HepG2 (cell line): Measurements from ENCODE around the gene MMP28.

ENCODE experiments used
- CBX1 ChIP-seq: IDR thresholded peaks from one replicate; pipeline ENCODE4 v1.6.1; 2016; ENCODE audit warnings: antibody characterized with exemption, low read depth
- CHD4 ChIP-seq: fragments of 200-600 bp; sonication (generic); IDR thresholded peaks from 2 replicates; pipeline ENCODE4 v1.7.0; 2017; ENCODE audit warnings: mild to moderate bottlenecking, low read length, borderline replicate concordance
- JUND ChIP-seq: sonication (generic); formaldehyde crosslinking; IDR thresholded peaks from 2 replicates; pipeline ENCODE4 v1.8.0; 2022; ENCODE audit warnings: mild to moderate bottlenecking, missing genetic modification reagents
- POGZ ChIP-seq: sonication (generic); formaldehyde crosslinking; IDR thresholded peaks from 2 replicates; pipeline ENCODE4 v1.4.0; 2020; ENCODE audit warnings: mild to moderate bottlenecking, missing genetic modification reagents
- SALL2 ChIP-seq: sonication (generic); formaldehyde crosslinking; IDR thresholded peaks from 2 replicates; pipeline ENCODE4 v1.8.1; 2023; ENCODE audit warnings: mild to moderate bottlenecking, missing genetic modification reagents, inconsistent platforms
- SETDB1 ChIP-seq: sonication (generic); formaldehyde crosslinking; IDR thresholded peaks from 2 replicates; pipeline ENCODE4 v1.5.1; 2020; ENCODE audit warnings: missing genetic modification reagents, mild to moderate bottlenecking, borderline replicate concordance
- SNAI1 ChIP-seq: sonication (generic); formaldehyde crosslinking; IDR thresholded peaks from 2 replicates; pipeline ENCODE4 v1.5.0; 2020; ENCODE audit warnings: mild to moderate bottlenecking, missing genetic modification reagents, borderline replicate concordance
- SOX5 ChIP-seq: IDR thresholded peaks from 2 replicates; pipeline ENCODE4 v1.6.1; 2016; ENCODE audit warnings: borderline replicate concordance
- ZFP36 ChIP-seq: fragments of 150-350 bp; IDR thresholded peaks from 2 replicates; pipeline ENCODE4 v1.6.1; 2018; ENCODE audit warnings: borderline replicate concordance, low read length, low read depth; ENCODE audit not compliant: partially characterized antibody
- ZMYM2 ChIP-seq: sonication (generic); formaldehyde crosslinking; IDR thresholded peaks from 2 replicates; pipeline ENCODE4 v1.8.0; 2022; ENCODE audit warnings: mild to moderate bottlenecking, missing genetic modification reagents
- TF ChIP-seq, protein P1 (sequence below): sonication (generic); formaldehyde crosslinking; IDR thresholded peaks from 2 replicates; pipeline ENCODE4 v1.5.1; 2020; ENCODE audit warnings: missing genetic modification reagents, mild to moderate bottlenecking, borderline replicate concordance
- TF ChIP-seq, protein P2 (sequence below): IDR thresholded peaks from 2 replicates; pipeline ENCODE4 v1.6.1; 2016; ENCODE audit warnings: missing compliant biosample characterization, missing genetic modification reagents, borderline replicate concordance

DNA sequence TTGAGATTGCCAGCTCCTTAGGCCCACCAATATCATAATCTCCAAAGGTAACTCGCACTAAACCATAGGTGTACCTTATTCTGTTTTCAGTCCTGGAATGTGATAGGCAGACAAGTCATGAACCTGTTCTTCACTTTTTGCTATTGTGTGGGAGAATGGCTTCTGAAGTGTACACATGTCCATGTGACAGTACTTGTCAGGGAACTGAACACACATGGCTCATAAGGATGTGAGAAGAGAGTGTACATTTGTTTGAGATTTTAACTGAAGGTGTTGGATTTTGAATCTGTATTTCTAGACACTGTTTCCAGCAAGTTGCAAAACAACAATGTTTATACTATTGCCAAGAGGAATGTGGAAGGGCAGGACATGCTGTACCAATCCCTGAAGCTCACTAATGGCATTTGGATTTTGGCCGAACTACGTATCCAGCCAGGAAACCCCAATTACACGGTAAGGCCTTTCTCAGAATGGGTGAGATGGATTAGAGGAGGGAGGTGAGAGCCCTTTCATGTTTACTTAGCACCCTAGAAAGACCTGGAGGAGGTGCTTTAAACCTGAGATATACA, 78.5 kb downstream of the MMP28 start:
- TF ChIP-seq POGZ (CRISPR knock-in tag) = no peak
- no peak for TF ChIP-seq SETDB1 (CRISPR knock-in tag)
- TF ChIP-seq SNAI1 = no peak
- no peak for TF ChIP-seq JUND (CRISPR knock-in tag)
- no peak for TF ChIP-seq CHD4
- TF ChIP-seq, protein P1, sequence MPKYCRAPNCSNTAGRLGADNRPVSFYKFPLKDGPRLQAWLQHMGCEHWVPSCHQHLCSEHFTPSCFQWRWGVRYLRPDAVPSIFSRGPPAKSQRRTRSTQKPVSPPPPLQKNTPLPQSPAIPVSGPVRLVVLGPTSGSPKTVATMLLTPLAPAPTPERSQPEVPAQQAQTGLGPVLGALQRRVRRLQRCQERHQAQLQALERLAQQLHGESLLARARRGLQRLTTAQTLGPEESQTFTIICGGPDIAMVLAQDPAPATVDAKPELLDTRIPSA (CRISPR knock-in tag) = no peak
- no peak for TF ChIP-seq ZMYM2 (CRISPR knock-in tag)
- no peak for TF ChIP-seq SOX5
- TF ChIP-seq ZFP36 = no peak
- no peak for TF ChIP-seq CBX1
- TF ChIP-seq, protein P2, sequence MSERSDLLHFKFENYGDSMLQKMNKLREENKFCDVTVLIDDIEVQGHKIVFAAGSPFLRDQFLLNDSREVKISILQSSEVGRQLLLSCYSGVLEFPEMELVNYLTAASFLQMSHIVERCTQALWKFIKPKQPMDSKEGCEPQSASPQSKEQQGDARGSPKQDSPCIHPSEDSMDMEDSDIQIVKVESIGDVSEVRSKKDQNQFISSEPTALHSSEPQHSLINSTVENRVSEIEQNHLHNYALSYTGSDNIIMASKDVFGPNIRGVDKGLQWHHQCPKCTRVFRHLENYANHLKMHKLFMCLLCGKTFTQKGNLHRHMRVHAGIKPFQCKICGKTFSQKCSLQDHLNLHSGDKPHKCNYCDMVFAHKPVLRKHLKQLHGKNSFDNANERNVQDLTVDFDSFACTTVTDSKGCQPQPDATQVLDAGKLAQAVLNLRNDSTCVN (CRISPR knock-in tag) = no peak
- TF ChIP-seq SALL2 (CRISPR knock-in tag) = no peak
